ENCODE measurements around the gene FBXL4.

Gene FBXL4

GRCh38 chr6:98836962-98837944 lies 110.5 kb downstream of the FBXL4 start:
- DNase-seq, result no peak

- no peak for DNase-seq
Measured at GRCh38 chr6:98836025-98836961, 111.5 kb downstream of the FBXL4 start.

GRCh38 chr6:98835149-98836024 lies 112.4 kb downstream of the FBXL4 start:
- DNase-seq, result no peak

- peak; percentile 45 for DNase-seq
Measured at GRCh38 chr6:98834060-98835031, 113.4 kb downstream of the FBXL4 start, which contains the start of gene POU3F2. Gene POU3F2, plus strand, starts transcription at chr6:98834574. Its CDS starts 300 bp downstream, at chr6:98834874.

GRCh38 chr6:98833307-98834059 lies 114.3 kb downstream of the FBXL4 start:
- DNase-seq, result no peak

GRCh38 chr6:98833057-98833306 lies 114.8 kb downstream of the FBXL4 start:
- peak; percentile 24 for DNase-seq

- DNase-seq, result peak; percentile 46
Measured at GRCh38 chr6:98832284-98833056, 115.3 kb downstream of the FBXL4 start.

- no peak for DNase-seq
Measured at GRCh38 chr6:98831959-98832283, 115.8 kb downstream of the FBXL4 start.

GRCh38 chr6:98831057-98831958 lies 116.4 kb downstream of the FBXL4 start:
- no peak for DNase-seq

GRCh38 chr6:98830146-98830545 lies 117.6 kb downstream of the FBXL4 start:
- no peak for DNase-seq

- no peak for DNase-seq
Measured at GRCh38 chr6:98828941-98829411, 118.8 kb downstream of the FBXL4 start.

GRCh38 chr6:98828211-98828788 lies 119.4 kb downstream of the FBXL4 start:
- no peak for DNase-seq

GRCh38 chr6:98827295-98828159 lies 120.2 kb downstream of the FBXL4 start:
- DNase-seq, result no peak

GRCh38 chr6:98825600-98826230 lies 122.0 kb downstream of the FBXL4 start:
- no peak for DNase-seq

- DNase-seq, result no peak
Measured at GRCh38 chr6:98824902-98825599, 122.7 kb downstream of the FBXL4 start.

All from kidney glomerular epithelial cell (primary cell).